Fibroblast of pulmonary artery (primary cell): ENCODE measurements around the gene SNX13.

Experiments
- DNase-seq: peaks from one replicate; pipeline ENCODE4 v3.0.0-alpha.2; 2010; ENCODE audit warnings: low read depth
- H3K4me3 ChIP-seq: replicated peaks from 2 replicates; pipeline ENCODE4 v1.5.1; 2011; ENCODE audit warnings: low read depth, mild to moderate bottlenecking, control low read depth, low read length, moderate library complexity
- CTCF ChIP-seq: IDR thresholded peaks from 2 replicates; pipeline ENCODE4 v1.5.1; 2011; ENCODE audit warnings: mild to moderate bottlenecking, control low read depth, low read length, inconsistent platforms; ENCODE audit errors: missing control alignments

SNX13 gene

GRCh38 chr7:17947620-17948019, 7.3 kb upstream of the SNX13 start:
- no peak for TF ChIP-seq CTCF
- H3K4me3 ChIP-seq: no peak overlapping the region
- DNase-seq: no peak

GRCh38 chr7:17946591-17946990, 6.3 kb upstream of the SNX13 start:
- DNase-seq: no peak
- no peak overlapping the region for H3K4me3 ChIP-seq
- no peak for TF ChIP-seq CTCF

- peak; percentile 10 for TF ChIP-seq CTCF
- no peak for DNase-seq
- H3K4me3 ChIP-seq: no peak overlapping the region
These were observed 4.4 kb upstream of the SNX13 start for GRCh38 chr7:17944720-17945119.

GRCh38 chr7:17943006-17943405, 2.7 kb upstream of the SNX13 start:
- TF ChIP-seq CTCF: no peak

GRCh38 chr7:17942231-17942630, 1.9 kb upstream of the SNX13 start:
- no peak overlapping the region for H3K4me3 ChIP-seq
- no peak for DNase-seq
- TF ChIP-seq CTCF: no peak

More at GRCh38 chr7:17943006-17943405, 2.7 kb upstream of the SNX13 start:
- DNase-seq: no peak
- no peak overlapping the region for H3K4me3 ChIP-seq

GRCh38 chr7:17940951-17941431, 697 bp upstream of the SNX13 start:
- TF ChIP-seq CTCF: no peak
- H3K4me3 ChIP-seq: peak overlapping the region; percentile 93
- peak; percentile 6 for DNase-seq

- no peak for TF ChIP-seq CTCF
- H3K4me3 ChIP-seq: peak overlapping the region; percentile 93
- peak; percentile 16 for DNase-seq
These were observed 540 bp downstream of the SNX13 start for GRCh38 chr7:17939606-17940301.
